CD4-positive, alpha-beta T cell treated with Interleukin-15 for 4 hours (primary cell): ENCODE data around the gene PLD5.
"Not testable (repeated sequence)": the region's sequence is repeated elsewhere in the genome, so short reads cannot be mapped to it uniquely, and the experiment has no call there.

Experiments used
- DNase-seq: peaks from one replicate; pipeline ENCODE4 v3.0.0-alpha.2; 2020; ENCODE audit warnings: low spot score

PLD5 gene

DNA sequence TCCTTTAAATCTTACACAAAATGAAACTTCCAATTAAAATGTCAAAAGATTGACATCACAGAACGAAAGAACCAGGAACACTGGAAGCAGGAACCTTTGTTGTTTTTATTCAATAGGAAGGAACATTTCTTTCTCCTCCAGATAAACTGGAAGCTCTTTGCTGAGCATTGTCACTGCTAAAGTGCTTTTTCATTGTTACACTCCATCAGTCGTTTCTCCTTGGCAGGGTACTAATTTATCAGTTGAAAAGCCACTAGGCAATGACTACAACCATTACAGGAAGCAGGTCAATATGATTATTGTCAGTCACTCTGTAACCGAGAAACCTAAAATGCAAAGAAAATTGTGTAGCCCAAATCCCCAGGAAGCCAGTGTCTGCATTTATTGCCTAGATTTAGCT lies 362.4 kb downstream of the PLD5 start:
- DNase-seq: no peak

DNA sequence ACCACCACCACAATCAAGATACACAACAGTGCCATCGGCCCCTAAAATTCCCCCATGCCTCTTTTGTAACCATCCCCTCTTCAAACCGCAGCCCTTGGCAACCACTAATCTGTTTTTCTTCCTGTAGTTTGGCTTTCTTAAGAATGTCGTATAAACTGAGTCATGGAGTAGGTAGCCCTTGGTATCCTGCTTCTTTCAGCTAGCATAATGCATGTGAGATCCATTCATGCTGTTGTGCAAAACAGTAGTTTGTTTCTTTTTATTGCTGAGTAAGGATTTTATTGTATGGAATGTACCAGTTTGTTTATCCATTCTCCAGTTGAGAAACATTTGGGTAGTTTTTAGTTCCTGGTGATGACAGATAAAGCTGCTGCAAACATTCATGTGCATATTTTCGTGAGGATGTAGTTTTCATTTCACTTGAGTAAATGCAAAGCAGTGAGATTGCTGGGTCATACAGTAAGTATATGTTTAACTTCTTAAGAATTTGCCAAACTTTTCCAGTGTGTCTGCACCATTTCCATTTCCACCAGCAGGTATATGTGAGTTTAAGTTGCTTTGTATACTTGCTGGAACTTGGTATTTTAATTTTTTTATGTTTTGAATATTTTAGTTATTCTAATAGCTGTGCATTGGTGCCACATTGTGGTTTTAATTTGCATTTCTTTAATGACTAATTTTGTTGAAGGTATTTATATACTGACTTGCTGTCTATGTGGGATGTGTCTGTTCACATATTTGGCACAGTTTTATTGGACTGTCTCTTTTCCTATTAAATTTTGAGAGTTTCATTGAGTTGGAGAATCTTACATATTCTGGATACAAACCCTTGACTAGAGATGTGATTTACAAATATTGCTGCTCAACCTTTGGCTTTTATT lies 377.2 kb downstream of the PLD5 start:
- DNase-seq: no peak

DNA sequence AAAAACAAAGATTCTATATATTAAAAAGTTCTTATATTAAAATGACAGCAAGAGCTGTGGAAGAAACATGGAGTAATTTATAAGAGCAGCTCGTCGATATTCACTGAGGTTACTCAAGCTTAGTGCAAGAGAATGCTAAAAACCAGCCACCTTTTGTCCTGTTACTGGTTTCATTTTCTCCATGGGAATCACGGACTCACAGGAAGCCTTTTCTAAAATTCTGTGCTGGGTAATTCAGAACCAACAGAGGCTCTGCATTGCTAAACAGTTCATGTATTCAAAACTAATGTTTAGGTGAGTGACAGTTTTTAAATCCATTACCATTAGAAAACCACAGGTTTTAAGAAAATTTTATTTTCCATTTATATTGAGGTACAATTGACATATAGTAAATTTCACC lies 377.8 kb downstream of the PLD5 start:
- DNase-seq: no peak

DNA sequence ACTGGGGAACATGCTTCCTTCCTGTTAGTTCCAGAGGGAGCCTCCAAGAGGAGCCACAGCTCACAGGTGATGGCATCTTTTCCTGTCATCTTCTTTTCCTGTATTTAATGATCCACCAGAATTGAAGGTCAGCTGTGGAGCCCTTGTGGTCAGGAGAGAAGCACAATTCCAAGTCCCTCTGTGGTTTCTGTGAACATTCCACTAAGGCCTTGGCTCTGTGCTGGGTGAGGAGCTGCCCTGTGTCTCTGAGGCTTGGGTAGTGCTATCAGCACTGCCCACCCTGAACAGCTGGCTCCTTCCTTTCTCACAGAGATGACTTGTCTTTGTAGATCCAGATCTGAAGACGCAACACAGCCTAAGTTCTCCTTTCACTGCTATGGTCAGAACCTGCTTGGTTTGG lies 383.7 kb downstream of the PLD5 start:
- DNase-seq: no peak

DNA sequence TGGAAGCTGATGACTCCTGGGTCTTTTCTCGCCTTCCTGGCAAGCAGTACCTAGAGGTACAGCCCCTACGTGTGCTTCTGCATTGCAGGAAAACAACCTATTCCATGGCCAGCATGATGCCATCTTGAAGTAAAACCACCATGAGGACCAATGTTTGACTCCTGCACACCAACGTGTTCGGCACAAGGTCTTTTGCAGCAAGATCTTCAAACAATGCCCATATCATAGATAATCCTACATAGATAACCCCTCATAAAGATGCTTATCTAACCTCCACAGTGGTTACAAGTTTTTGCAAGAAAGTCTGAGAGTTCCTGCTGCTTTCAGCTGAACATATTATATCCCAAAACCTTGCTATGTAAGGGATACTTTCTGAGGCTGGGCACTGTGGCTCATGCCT lies 384.5 kb downstream of the PLD5 start:
- DNase-seq: no peak

DNA sequence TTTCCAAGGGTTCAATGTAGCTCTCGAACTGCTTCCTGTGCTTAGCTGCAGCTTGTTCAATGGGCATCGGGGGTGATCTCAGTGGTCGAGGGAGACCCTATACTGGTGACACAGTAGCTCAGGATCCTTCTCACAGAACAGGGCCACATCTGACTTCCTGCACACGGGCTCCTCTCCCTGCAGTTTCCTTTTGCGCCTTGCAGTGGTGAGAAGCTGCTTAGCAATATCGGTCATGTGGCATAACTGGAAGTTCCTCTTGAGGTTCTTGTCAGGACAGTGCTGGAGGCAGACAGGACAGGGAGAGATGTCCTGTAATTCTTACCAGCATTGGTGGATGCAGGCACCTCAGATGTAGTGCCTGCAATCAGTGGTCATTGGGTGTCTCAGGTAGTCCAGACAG lies 385.1 kb downstream of the PLD5 start:
- DNase-seq: no peak

DNA sequence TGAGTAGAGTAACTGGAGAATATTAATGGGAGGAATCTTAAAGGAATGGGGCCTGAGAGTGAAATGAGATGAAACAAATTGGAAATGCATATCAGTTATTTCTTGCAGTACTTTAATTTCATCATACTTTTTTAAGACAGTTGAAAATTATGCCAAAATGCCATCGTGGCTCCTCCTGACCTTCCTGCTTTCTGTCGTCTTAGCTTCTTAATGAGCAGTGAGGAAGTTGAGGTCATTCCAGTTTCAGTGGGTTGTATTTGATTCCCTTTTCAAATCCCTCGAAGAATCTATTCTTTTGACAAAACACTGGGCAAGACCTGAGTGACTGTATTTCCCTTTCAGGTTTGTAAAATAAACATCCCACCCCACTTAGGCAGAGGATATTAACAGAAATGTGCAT lies 390.7 kb downstream of the PLD5 start:
- DNase-seq: no peak

DNA sequence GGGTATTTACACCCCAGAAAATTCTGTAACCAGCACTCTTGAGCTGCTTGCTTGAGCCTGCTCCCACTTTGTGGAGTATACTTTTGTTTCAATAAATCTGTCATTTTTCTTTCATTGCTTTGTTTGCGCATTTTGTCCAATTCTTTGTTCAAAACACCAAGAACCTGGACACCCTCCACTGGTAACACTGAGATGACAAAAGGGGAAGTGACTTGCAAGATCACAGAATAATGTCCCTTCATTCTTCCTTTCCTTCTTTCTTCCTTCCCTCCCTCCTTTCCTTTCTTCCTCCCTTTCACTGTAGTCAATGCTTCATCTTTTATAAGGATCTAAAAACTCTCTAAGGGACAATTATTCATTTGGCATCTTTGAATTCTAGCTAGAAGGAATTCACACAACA lies 391.1 kb downstream of the PLD5 start:
- DNase-seq: no peak

DNA sequence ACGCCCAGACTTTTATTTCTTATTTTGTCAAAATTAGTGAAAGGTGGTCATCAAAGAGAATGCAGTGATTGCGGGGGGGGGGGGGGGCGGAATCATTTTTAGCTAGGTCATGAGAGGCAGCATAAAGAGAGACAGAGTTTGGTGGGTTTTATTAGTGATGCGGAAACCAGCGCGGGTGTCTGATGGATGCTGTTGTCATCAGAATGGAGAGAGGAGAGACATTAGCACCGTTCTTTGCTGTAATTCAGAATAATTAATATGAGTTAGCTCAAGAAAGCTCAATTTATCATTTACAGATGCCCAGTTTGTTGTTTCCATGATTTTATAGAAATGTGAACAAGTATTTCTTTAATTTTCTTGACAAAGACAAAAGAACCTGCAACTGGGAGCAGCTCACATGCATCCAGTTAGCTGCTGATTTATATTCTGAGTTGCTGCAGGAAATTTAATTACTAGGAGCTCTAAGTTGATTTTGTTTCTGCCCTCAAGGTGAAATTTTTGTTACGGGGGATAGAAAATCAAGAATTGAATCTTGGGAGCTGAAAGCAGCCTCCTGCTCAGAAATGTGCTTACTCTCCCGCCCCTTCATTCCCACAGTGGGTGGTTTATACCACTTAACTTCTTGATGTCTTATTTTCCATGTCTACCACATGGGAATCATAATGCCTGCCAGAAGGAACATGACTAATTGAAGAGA lies 392.2 kb downstream of the PLD5 start:
- no peak for DNase-seq

DNA sequence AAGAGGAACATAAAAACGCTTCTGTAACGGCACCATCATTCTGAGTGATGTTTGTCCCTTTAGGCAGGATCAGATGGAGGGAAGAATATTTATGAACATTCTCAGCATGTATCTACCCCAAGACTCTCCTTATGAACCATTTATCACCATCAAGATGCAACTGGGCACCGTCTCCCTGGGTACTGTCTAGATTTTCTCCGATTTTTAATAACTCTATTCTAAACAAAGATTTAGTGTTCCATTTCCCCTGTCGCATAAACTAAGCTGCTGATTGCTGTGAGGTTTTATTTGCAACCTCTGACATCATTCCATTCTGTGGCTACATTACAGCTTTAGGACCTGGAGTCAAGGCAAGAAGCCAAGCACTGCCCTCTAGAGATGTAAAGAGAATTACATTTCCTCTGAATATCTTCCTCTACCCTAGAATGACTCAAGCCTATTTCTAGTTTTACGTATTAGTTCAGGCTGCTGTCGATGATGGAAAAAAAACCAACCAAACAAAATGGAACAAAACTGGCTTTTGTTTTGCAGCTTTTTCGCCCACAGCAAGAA lies 395.5 kb downstream of the PLD5 start:
- DNase-seq: no peak

DNA sequence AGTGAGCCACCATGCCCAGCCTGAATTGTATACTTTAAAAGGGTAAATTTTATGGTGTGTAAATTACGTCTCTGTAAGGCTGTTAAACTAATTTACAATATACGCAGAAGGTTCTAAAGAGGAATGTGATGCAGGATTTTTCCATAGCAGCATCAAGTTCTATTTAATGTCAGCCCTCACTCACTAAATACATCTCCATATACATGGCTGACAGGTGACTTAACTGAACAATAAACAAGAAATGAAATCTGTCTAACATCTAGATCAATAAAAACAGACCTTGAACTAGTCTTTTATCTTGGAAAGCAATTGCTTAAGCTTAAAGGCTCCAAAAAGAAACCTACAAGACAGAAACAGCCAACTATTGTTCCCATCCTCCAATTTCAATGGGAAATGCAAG lies 404.1 kb downstream of the PLD5 start:
- DNase-seq: no peak

DNA sequence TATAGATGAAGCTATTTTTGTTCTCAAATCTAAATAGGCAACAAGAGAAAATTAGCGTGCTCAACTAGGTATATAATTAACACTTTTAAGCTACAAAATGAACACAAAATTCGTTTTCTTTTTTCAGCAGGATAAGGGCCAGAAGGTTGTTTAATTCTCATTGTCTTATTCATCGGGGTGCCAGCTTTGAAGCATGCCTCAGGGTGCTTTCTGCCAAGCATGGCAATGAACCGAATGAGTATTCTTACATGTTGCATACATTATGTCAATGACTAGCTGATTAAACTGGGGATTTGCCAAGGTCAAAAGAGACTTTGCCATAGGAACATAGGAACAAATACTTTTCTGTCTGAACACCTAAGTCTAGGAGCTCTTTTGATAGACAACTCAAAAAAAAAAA lies 423.6 kb downstream of the PLD5 start:
- DNase-seq: no peak

DNA sequence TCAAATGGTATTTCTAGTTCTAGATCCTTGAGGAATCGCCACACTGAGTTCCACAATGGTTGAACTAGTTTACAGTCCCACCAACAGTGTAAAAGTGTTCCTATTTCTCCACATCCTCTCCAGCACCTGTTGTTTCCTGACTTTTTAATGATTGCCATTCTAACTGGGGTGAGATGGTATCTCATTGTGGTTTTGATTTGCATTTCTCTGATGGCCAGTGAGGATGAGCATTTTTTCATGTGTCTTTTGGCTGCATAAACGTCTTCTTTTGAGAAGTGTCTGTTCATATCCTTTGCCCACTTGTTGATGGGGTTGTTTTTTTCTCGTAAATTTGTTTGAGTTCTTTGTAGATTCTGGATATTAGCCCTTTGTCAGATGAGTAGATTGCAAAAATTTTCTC lies 427.2 kb downstream of the PLD5 start:
- not testable (repeated sequence) for DNase-seq

DNA sequence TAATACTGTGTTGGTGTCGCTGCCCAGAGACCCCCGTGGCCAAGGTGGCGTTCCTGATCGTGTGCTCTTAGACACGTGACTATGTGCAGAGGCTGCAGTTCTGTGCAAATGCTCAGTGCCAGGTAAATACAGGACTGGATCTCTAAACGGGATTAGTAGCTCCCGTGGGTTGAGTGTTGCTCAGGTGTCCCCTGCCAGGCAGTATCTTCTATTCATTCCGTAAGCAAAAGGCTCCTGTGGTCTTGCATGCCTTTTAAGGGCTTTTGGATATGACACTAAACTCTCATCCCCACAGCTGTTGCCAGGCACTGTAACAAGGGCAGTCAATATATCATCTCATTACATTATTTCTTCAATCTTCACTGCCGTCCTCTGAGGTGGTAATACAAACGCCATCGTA lies 431.4 kb downstream of the PLD5 start:
- DNase-seq: no peak

DNA sequence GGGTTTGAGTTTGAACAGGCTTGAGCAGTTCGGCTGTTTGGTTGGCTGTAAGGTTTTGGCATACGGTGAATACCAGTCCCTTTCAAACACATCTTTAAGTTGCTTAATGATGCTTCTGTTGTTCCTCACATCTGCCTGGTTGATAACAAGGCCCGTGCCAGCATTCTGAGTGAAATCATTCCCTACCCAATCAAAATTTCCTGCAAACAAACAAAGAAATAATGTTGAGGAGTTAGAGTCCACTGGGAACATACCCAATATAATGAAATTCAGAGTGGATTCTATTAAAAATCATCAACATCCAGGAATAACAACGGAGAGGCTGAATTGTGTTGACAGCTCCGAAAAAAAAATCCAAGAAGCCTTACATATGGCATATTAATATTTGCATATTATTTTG lies 434.6 kb downstream of the PLD5 start:
- DNase-seq: no peak

DNA sequence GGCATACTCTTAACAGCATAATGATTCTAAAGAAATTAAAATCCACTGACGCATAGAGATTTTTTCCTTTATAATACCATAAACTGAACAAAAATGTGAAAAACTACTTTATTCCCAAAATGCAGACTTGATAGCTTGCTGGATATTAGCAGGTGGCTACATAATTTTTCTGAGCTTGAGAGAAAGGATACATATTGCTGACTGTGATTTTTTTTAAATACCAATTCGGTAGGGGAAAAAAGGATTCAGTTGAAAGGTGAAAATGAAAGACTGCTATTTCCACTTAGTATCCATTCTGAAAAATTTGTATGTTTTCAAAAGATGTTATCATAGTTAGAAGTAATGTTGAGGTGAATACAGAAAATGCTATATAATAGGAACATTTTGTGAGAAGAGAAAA lies 435.6 kb downstream of the PLD5 start:
- DNase-seq: no peak

DNA sequence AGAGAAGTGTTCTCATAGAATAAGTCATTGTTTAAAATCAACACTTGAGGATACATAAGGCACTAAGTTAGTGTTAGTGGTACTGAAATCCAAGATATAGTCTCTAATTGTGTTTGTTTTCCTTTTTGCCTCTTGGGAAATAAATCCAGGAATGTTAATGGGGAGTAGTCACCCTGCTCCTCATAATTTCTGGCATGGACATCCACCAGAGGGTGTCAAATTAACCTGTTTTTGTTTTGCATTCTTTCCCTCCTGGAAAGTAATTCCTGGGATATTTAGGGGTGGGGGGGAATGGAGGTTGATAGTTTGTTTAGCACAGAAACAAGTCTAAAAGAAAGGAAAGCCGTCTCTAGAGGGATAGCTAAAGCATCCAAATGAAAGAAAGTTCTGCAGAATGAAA lies 437.8 kb downstream of the PLD5 start:
- DNase-seq: no peak

DNA sequence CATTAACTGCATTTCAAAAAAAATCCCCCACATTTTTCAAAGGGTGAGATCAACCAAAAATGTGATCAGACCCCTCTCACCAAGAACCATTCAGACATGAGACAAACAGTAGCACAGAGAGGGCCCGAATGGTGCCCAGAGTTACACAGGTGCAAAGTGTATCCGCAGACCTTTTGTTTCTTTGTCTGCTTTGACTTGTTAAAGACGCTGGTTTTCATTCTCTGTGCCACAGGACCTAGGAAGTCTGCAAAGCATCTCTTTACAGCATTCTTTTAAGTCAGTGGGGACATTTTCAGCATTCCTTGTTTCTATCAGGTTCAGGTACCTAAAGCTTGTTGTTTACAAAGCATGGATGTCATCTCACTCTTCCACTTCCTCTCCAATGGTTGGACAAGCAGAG lies 438.4 kb downstream of the PLD5 start:
- DNase-seq: no peak

DNA sequence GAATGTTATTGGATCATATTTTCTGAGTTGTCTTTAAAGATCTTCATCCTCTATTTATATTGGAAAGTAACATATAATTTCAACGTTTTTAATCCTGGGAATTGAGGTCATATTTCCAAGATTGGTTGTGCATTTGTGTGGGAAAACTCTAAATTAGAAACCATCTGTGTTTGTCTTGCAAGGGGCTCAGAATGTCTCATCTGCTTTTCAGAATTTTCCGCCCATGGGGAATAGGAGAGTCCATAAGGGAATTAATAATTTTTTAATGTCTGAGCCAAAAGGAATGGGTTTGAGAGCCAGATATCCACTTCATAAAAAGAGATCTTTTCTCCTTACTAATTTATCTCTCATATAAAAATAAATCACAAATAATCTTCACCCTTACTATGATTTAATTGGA lies 440.8 kb downstream of the PLD5 start:
- DNase-seq: no peak

DNA sequence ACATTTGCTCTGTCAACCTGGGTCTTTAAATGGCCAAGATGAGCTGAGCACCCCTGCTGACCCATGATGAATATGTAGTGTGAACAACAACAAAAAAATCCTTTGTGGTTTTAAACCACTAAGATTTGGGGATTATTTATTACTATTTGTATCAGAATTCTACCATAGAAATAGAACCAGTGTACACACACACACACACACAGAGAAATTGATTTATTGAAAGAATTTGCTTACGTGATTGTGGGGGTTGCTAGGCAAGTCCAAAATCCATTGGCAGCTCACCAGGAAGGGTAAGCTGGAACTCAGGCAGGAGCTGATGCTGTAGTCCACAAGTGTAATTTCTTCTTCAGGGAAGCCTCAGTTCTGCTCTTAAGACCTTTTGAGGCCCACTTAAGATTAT lies 443.1 kb downstream of the PLD5 start:
- no peak for DNase-seq

DNA sequence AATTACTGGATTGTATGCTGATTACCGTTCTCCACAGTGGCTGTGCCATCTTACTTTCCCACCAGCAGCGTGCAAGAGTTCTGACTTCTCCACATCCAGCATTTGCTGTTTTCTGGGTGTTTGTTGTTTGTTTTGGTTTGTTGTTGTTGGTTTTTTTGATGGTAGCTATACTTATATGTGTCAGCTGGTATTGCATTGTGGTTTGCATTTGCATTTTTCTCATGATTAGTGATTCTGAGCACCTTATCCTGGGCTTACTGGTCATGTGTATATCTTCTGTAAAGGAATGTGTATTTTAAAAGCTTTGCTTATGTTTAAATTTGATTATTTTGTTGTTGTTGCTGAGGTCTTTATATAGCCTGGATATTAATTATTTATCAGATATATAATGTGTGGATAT lies 458.7 kb downstream of the PLD5 start:
- DNase-seq: no peak

DNA sequence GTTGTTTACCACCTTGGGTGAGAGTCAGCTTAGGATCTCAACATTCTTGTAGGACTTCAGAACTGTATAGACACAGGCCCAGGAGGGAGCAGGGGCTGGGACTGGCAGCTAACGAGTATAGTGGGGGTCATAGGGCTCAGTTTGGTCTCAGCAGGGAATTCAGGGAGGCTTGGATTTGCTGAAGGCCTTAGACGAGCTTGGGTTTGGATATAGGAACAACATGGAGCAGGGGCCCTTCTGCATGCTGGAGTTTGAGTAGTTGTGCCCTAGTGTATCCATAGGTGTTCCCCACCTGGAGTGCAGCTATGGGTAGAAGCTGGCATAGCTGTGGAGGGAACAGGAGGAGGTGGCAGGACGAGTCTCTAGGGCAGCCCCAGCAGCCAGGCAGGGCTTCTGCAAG lies 462.2 kb downstream of the PLD5 start:
- no peak for DNase-seq

DNA sequence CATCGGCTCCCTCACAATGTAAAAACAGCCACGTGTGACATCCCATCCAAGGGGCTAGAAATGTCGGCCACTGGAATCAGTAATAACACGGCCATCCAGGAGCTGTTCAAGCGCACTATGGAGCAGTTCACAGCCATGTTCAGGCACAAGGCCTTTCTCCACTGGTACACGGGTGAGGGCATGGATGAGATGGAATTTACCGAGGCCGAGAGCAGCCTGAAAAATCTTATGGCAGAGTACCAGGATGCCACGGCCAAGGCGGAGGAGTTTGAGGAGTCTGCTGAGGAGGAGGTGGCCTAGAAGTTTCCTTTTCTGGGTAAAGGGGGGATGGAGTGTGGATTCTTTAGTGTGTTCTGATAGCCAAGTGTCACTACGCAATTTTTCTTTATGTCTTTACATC lies 464.5 kb downstream of the PLD5 start:
- DNase-seq: no peak

DNA sequence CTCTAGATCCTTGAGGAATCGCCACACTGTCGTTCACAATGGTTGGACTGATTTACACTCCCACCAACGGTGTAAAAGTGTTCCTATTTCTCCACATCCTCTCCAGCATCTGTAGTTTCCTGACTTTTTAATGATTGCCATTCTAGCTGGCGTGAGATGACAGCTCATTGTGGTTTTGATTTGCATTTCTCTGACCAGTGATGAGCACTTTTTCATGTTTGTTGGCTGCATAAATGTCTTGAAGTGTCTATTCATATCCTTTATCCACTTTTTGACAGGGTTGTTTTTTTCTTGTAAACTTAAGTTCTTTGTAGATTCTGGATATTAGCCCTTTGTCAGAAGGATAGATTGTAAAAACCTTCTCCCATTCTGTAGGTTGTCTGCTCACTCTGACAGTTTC lies 465.9 kb downstream of the PLD5 start:
- not testable (repeated sequence) for DNase-seq
